Mucosa of stomach (tissue), 1 donor: ENCODE results near the gene ROMO1.
"Not testable (repeated sequence)": the region's sequence is repeated elsewhere in the genome, so short reads cannot be mapped to it uniquely, and the experiment has no call there.

Source experiments
- H3K27me3 ChIP-seq: one replicate; pipeline ENCODE4 v1.7.0; 2013; ENCODE audit warnings: mild to moderate bottlenecking, low read length; ENCODE audit not compliant: control insufficient read depth, insufficient read depth
- H3K36me3 ChIP-seq: one replicate; pipeline ENCODE4 v1.7.0; 2013; ENCODE audit warnings: low read length; ENCODE audit not compliant: control insufficient read depth, insufficient read depth
- H3K4me1 ChIP-seq: one replicate; pipeline ENCODE4 v1.7.0; 2013; ENCODE audit warnings: mild to moderate bottlenecking, low read length; ENCODE audit not compliant: control insufficient read depth, insufficient read depth
- H3K4me3 ChIP-seq: one replicate; pipeline ENCODE4 v1.7.0; 2013; ENCODE audit warnings: low read length
- H3K9ac ChIP-seq: one replicate; pipeline ENCODE4 v1.7.0; 2013; ENCODE audit warnings: mild to moderate bottlenecking, low read length, moderate library complexity
- H3K9me3 ChIP-seq: one replicate; pipeline ENCODE4 v1.7.0; 2013; ENCODE audit warnings: mild to moderate bottlenecking, low read length, moderate library complexity; ENCODE audit not compliant: control insufficient read depth
- donor health status: Pancreatic carcinoma.

The ROMO1 gene

GRCh38 chr20:35718972-35719635, 19.9 kb downstream of the ROMO1 start:
- no peaks in the 10 kb centered on the region for H3K9me3 ChIP-seq
- H3K36me3 ChIP-seq: peaks cover 13% of the 10 kb centered on the region
- no peak overlapping the region for H3K9ac ChIP-seq
- H3K4me1 ChIP-seq: no peaks in the 10 kb centered on the region
- no peaks in the 10 kb centered on the region for H3K27me3 ChIP-seq
- H3K4me3 ChIP-seq: no peak overlapping the region

GRCh38 chr20:35719717-35720116, 20.5 kb downstream of the ROMO1 start:
- H3K4me1 ChIP-seq: no peaks in the 10 kb centered on the region
- H3K27me3 ChIP-seq: no peaks in the 10 kb centered on the region
- no peaks in the 10 kb centered on the region for H3K9me3 ChIP-seq
- no peak overlapping the region for H3K4me3 ChIP-seq
- H3K36me3 ChIP-seq: peaks cover 13% of the 10 kb centered on the region
- H3K9ac ChIP-seq: no peak overlapping the region

GRCh38 chr20:35720165-35721123, 21.2 kb downstream of the ROMO1 start:
- no peak overlapping the region for H3K4me3 ChIP-seq
- peaks cover 13% of the 10 kb centered on the region for H3K36me3 ChIP-seq
- H3K27me3 ChIP-seq: no peaks in the 10 kb centered on the region
- no peaks in the 10 kb centered on the region for H3K4me1 ChIP-seq
- H3K9ac ChIP-seq: no peak overlapping the region
- H3K9me3 ChIP-seq: no peaks in the 10 kb centered on the region

- no peak overlapping the region for H3K9ac ChIP-seq
- H3K9me3 ChIP-seq: no peaks in the 10 kb centered on the region
- H3K4me1 ChIP-seq: no peaks in the 10 kb centered on the region
- peaks cover 13% of the 10 kb centered on the region for H3K36me3 ChIP-seq
- no peak overlapping the region for H3K4me3 ChIP-seq
- H3K27me3 ChIP-seq: no peaks in the 10 kb centered on the region
Observed at GRCh38 chr20:35721219-35721618, 22.0 kb downstream of the ROMO1 start.

- Histone ChIP-seq H3K4me3 (no peak overlapping the region), H3K9me3 (no peaks in the 10 kb centered on the region), H3K9ac (no peak overlapping the region), H3K4me1 (no peaks in the 10 kb centered on the region), H3K27me3 (no peaks in the 10 kb centered on the region), H3K36me3 (peaks cover 13% of the 10 kb centered on the region)
Observed at GRCh38 chr20:35721621-35722020, 22.4 kb downstream of the ROMO1 start.

GRCh38 chr20:35723275-35723639, 24.1 kb downstream of the ROMO1 start:
- not testable (repeated sequence) for H3K9me3 ChIP-seq, H3K9ac ChIP-seq, H3K4me1 ChIP-seq, H3K27me3 ChIP-seq, H3K4me3 ChIP-seq
- peaks cover 13% of the 10 kb centered on the region for H3K36me3 ChIP-seq

- not testable (repeated sequence) for H3K9ac ChIP-seq, H3K9me3 ChIP-seq, H3K4me3 ChIP-seq, H3K4me1 ChIP-seq, H3K27me3 ChIP-seq
- peaks cover 13% of the 10 kb centered on the region for H3K36me3 ChIP-seq
Observed at GRCh38 chr20:35723652-35724320, 24.6 kb downstream of the ROMO1 start.

GRCh38 chr20:35724321-35725230, 25.4 kb downstream of the ROMO1 start:
- H3K4me1 ChIP-seq: peaks cover 4% of the 10 kb centered on the region
- no peak overlapping the region for H3K4me3 ChIP-seq
- H3K27me3 ChIP-seq: no peaks in the 10 kb centered on the region
- H3K9me3 ChIP-seq: no peaks in the 10 kb centered on the region
- H3K9ac ChIP-seq: no peak overlapping the region
- peaks cover 13% of the 10 kb centered on the region for H3K36me3 ChIP-seq

- Histone ChIP-seq H3K36me3 (no peaks in the 10 kb centered on the region), H3K27me3 (no peaks in the 10 kb centered on the region), H3K4me3 (no peak overlapping the region), H3K4me1 (peaks cover 12% of the 10 kb centered on the region), H3K9ac (no peak overlapping the region), H3K9me3 (no peaks in the 10 kb centered on the region)
Observed at GRCh38 chr20:35726842-35727711, 27.9 kb downstream of the ROMO1 start.

- Histone ChIP-seq H3K36me3 (peaks cover 4% of the 10 kb centered on the region), H3K27me3 (no peaks in the 10 kb centered on the region), H3K9me3 (no peaks in the 10 kb centered on the region), H3K4me3 (no peak overlapping the region), H3K9ac (no peak overlapping the region), H3K4me1 (peaks cover 26% of the 10 kb centered on the region)
Observed at GRCh38 chr20:35729283-35729807, 30.1 kb downstream of the ROMO1 start.
